NT2/D1 (cell line): ENCODE results near the gene KRT6A.

Source experiments
- SUZ12 ChIP-seq: IDR thresholded peaks from 2 replicates; pipeline ENCODE4 v1.6.1; 2011; ENCODE audit not compliant: insufficient read length, insufficient read depth; ENCODE audit errors: extremely low read depth
- YY1 ChIP-seq: IDR thresholded peaks from 2 replicates; pipeline ENCODE4 v1.6.1; 2011; ENCODE audit not compliant: insufficient read length, insufficient read depth
- ZNF274 ChIP-seq: IDR thresholded peaks from 2 replicates; pipeline ENCODE4 v1.6.1; 2011; ENCODE audit warnings: mild to moderate bottlenecking, low read depth, low read length

DNA sequence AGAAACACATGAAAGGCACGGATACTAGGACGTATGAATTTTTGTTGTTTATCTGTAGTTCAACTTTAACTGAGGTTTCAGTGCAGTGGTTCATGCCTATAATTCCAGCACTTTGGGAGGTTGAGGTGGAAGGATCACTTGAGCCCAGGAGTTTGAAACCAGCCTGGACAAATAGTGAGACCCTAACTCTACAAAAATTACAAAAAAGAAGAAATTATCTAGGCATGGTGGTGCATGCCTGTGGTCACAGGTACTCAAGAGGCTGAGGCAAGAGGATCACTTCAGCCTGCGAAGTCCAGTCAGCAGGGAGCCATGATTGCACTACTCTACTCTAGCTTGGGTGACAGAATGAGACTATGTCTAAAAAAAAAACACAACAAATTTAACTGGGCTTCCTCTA, 49.1 kb downstream of the KRT6A start:
- TF ChIP-seq YY1: no peak
- no peak for TF ChIP-seq ZNF274
- no peak for TF ChIP-seq SUZ12
